Measurements from ENCODE around the gene SDK1. TPM values are rescaled to one million over a fixed set of nuclear protein-coding genes. Genes with fewer than 3 reads are reported as not detected.

The SDK1 gene
- total RNA-seq, 1 donor, result 0.27 TPM

- no peak for TF ChIP-seq CTCF (IDR thresholded peaks at IDR 0.05; ENCODE audit: insufficient read depth, low read length)
- no peak for DNase-seq (ENCODE audit: low read depth)
- H3K4me3 ChIP-seq (ENCODE audit: low read depth, low read length), result no peak overlapping the region
Measured at GRCh38 chr7:4191525-4191924, 890.5 kb downstream of the SDK1 start.

GRCh38 chr7:4195660-4196059 lies 894.6 kb downstream of the SDK1 start:
- no peak for TF ChIP-seq CTCF (IDR thresholded peaks at IDR 0.05; ENCODE audit: insufficient read depth, low read length)

GRCh38 chr7:4196121-4196819 lies 895.2 kb downstream of the SDK1 start:
- no peak for TF ChIP-seq CTCF (IDR thresholded peaks at IDR 0.05; ENCODE audit: insufficient read depth, low read length)
- no peak for DNase-seq (ENCODE audit: low read depth)

More at GRCh38 chr7:4195660-4196059, 894.6 kb downstream of the SDK1 start:
- no peak overlapping the region for H3K4me3 ChIP-seq (ENCODE audit: low read depth, low read length)
- DNase-seq (ENCODE audit: low read depth), result no peak

GRCh38 chr7:4198301-4198700 lies 897.2 kb downstream of the SDK1 start:
- no peak overlapping the region for H3K4me3 ChIP-seq (ENCODE audit: low read depth, low read length)
- no peak for DNase-seq (ENCODE audit: low read depth)
- TF ChIP-seq CTCF (IDR thresholded peaks at IDR 0.05; ENCODE audit: insufficient read depth, low read length), result no peak

More at GRCh38 chr7:4196121-4196819, 895.2 kb downstream of the SDK1 start:
- no peak overlapping the region for H3K4me3 ChIP-seq (ENCODE audit: low read depth, low read length)

GRCh38 chr7:4200546-4201094 lies 899.6 kb downstream of the SDK1 start:
- TF ChIP-seq CTCF (IDR thresholded peaks at IDR 0.05; ENCODE audit: insufficient read depth, low read length), result no peak
- DNase-seq (ENCODE audit: low read depth), result no peak
- no peak overlapping the region for H3K4me3 ChIP-seq (ENCODE audit: low read depth, low read length)

- no peak for DNase-seq (ENCODE audit: low read depth)
- TF ChIP-seq CTCF (IDR thresholded peaks at IDR 0.05; ENCODE audit: insufficient read depth, low read length), result no peak
- H3K4me3 ChIP-seq (ENCODE audit: low read depth, low read length), result no peak overlapping the region
Measured at GRCh38 chr7:4201566-4201965, 900.5 kb downstream of the SDK1 start.

All from fibroblast of the aortic adventitia (primary cell).